ENCODE results near the gene R3HDM4. TPM values are rescaled to one million over a fixed set of nuclear protein-coding genes. Genes with fewer than 3 reads are reported as not detected.
A peak's percentile ranks its signal among the peaks of the same experiment; 100 is the strongest.
"Not testable (repeated sequence)": the region's sequence is repeated elsewhere in the genome, so short reads cannot be mapped to it uniquely, and the experiment has no call there.

R3HDM4 gene
- total and polyA plus RNA-seq, 2 donors: 16.0 to 62.3 TPM

DNA sequence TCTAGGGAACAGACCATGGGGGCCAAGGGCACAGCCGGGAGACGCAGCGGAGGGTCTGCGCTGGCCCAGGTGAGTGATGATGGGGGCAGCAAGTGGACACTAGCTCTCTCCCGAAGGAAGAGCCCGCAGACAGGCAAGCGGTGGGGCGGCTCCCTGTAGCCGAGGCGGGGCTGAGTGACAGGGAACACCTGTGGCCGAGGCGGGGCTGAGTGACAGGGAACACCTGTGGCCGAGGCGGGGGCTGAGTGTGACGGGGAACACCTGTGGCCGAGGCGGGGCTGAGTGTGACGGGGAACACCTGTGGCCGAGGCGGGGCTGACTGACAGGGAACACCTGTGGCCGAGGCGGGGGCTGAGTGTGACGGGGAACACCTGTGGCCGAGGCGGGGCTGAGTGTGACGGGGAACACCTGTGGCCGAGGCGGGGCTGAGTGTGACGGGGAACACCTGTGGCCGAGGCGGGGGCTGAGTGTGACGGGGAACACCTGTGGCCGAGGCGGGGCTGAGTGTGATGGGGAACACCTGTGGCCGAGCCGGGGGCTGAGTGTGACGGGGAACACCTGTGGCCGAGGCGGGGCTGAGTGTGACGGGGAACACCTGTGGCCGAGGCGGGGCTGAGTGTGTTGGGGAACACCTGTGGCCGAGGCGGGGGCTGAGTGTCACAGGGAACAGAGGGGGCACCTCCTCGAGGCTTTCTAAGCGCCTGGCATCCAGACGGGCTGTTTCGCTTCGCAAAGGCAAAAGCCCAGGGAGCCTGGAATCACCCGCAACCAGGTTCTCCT lies 21.4 kb downstream of the R3HDM4 start:
- not testable (repeated sequence) for DNase-seq (ENCODE audit: extremely low spot score); H3K27ac ChIP-seq (ENCODE audit: low read depth)

DNA sequence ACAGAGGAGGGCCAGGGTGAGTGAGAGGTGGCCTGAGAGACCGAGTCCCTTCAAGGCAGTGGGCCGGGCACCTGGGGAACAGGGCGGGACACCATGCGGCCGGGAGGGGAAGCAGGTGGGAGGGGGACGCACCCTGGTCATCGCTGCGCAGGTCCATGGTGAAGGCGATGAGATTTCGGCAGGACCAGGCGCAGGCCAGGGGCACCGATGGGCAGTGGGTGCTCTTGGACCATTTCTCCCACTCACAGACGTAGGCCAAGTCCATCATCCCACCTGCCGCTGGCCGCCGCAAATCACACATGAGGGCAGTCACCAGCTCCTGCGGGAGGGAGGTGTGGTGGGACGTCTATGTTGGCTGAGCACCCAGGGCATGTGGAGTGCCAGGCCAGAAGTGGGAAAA lies 22.2 kb downstream of the R3HDM4 start:
- no peaks in the 10 kb centered on the region for H3K4me1 ChIP-seq (ENCODE audit: insufficient read depth)
- H3K36me3 ChIP-seq (ENCODE audit: insufficient read depth): peaks cover 2% of the 10 kb centered on the region
- no peak overlapping the region for H3K4me3 ChIP-seq (ENCODE audit: low read depth, low read length)
- no peak overlapping the region for H3K27ac ChIP-seq (ENCODE audit: low read depth)
- DNase-seq (ENCODE audit: extremely low spot score): no peak
- 91% methylated on average over 18 of the region's 18 CpGs for WGBS

More for the DNA sequence above, 21.4 kb downstream of the R3HDM4 start:
- not testable (repeated sequence) for H3K36me3 ChIP-seq (ENCODE audit: insufficient read depth); H3K4me1 ChIP-seq (ENCODE audit: insufficient read depth)
- 49% methylated on average over 47 of the region's 50 CpGs for WGBS
- H3K4me3 ChIP-seq (ENCODE audit: low read depth, low read length): peak overlapping the region; percentile 91

DNA sequence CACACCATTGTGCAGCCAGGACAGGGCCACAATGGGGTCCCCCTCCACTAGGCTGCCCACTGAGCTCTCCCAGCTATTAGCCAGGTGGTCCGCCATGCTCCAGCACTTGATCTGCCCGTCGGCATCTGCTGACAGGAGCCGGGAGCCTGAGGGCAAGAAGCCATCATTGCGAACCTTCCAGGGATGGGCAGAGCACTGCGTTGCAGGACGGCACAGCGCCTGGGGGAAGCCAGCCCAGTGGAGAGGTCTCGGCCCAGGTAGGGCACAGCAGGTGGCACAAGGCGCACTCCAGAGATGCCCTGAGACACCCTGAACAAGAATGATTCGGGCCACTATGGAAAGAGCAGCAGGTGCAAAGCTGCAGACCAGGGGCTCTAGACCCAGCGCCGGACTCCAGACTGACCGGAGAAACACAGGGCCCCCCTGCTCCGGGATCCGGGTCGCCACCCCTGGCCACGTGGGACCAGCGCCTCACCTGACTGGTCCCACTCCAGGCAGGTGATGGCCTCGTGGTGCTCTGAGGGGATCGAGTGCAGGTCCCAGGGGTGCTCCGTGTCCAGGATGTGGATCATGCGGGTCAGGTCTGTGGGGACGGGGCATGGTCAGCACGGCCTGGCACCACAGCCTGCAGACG lies 23.2 kb downstream of the R3HDM4 start:
- H3K36me3 ChIP-seq (ENCODE audit: insufficient read depth): peaks cover 2% of the 10 kb centered on the region
- no peak overlapping the region for H3K4me3 ChIP-seq (ENCODE audit: low read depth, low read length)
- no peaks in the 10 kb centered on the region for H3K4me1 ChIP-seq (ENCODE audit: insufficient read depth)
- 92% methylated on average over 26 of the region's 26 CpGs for WGBS
- no peak overlapping the region for H3K27ac ChIP-seq (ENCODE audit: low read depth)
- DNase-seq (ENCODE audit: extremely low spot score): no peak

DNA sequence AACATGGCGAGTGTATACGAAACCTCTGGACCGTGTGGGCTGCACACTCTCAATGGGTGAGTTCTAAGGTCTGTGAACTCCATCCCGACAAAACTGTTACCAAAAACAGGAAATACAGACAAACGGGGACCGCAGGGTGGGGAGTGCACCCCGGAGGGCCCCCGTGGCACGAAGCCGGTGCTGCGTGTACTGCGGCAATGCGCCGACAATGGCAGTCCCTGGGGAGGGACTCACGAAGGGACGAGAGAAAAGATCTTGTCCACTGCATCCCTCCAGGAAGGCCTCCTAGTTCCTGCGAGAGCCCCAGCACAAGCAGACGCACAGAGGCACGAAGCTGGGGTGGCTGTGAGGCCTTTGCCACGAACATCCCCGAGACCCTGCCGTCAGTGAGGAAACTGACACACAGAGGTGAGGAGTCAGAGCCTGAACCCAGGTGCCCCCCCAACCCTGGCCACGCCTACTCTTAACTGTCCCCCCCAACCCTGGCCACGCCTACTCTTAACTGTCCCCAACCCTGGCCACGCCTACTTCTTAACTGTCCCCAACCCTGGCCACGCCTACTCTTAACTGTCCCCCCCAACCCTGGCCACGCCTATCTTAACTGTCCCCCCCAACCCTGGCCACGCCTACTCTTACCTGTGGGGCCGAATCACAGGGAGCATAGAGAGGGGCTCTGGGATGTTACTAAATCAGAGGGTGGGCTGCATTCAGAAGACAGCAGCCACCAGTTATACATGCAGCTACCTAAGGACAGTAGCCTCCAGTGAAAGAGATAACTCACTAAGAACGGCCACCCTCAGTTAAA lies 24.2 kb downstream of the R3HDM4 start:
- WGBS: 91% methylated on average over 30 of the region's 30 CpGs
- Histone ChIP-seq H3K4me1 (ENCODE audit: insufficient read depth) (no peaks in the 10 kb centered on the region), H3K4me3 (ENCODE audit: low read depth, low read length) (no peak overlapping the region), H3K27ac (ENCODE audit: low read depth) (no peak overlapping the region), H3K36me3 (ENCODE audit: insufficient read depth) (peaks cover 2% of the 10 kb centered on the region)
- DNase-seq (ENCODE audit: extremely low spot score): no peak

DNA sequence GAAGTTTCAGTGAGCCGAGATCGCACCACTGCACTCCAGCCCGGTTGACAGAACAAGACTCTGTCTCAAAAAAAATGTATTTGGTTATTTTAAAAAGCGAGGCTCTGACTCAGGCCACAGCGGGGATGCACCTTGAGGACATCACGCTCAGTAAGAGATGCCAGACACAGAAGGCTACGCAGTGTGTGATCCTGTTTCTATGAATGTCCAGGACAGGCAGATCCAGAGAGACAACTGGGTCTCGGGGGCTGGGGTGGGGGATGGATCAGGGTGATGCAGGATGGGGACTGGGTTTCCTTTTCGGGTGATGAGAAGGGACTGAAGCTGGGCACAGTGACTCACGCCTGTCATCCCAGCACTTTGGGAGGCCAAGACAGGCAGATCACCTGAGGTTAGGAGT lies 25.4 kb downstream of the R3HDM4 start:
- Histone ChIP-seq H3K4me3 (ENCODE audit: low read depth, low read length) (no peak overlapping the region), H3K27ac (ENCODE audit: low read depth) (no peak overlapping the region), H3K4me1 (ENCODE audit: insufficient read depth) (no peaks in the 10 kb centered on the region), H3K36me3 (ENCODE audit: insufficient read depth) (peaks cover 2% of the 10 kb centered on the region)
- WGBS: 96% methylated on average over 10 of the region's 10 CpGs
- no peak for DNase-seq (ENCODE audit: extremely low spot score)

DNA sequence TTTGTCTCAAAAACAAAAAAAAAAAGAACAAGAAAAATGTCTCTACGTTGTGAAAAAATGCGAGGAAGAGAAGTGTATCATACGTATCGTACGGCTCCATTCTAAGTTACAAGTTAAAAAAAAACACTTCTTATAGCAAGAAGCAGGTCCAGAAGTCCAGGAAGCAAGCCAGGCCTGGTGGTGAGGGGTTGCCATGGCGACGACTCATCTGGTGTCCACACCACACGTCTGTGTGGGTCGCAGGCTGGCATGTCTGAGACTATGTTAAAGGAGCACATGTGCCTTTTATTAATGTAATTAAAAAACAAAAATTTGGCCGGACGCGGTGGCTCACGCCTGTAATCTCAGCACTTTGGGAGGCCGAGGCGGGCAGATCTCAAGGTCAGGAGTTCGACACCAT lies 25.9 kb downstream of the R3HDM4 start:
- no peak for DNase-seq (ENCODE audit: extremely low spot score)
- Histone ChIP-seq H3K27ac (ENCODE audit: low read depth) (no peak overlapping the region), H3K4me3 (ENCODE audit: low read depth, low read length) (no peak overlapping the region), H3K4me1 (ENCODE audit: insufficient read depth) (no peaks in the 10 kb centered on the region), H3K36me3 (ENCODE audit: insufficient read depth) (peaks cover 2% of the 10 kb centered on the region)
- 76% methylated on average over 16 of the region's 16 CpGs for WGBS

DNA sequence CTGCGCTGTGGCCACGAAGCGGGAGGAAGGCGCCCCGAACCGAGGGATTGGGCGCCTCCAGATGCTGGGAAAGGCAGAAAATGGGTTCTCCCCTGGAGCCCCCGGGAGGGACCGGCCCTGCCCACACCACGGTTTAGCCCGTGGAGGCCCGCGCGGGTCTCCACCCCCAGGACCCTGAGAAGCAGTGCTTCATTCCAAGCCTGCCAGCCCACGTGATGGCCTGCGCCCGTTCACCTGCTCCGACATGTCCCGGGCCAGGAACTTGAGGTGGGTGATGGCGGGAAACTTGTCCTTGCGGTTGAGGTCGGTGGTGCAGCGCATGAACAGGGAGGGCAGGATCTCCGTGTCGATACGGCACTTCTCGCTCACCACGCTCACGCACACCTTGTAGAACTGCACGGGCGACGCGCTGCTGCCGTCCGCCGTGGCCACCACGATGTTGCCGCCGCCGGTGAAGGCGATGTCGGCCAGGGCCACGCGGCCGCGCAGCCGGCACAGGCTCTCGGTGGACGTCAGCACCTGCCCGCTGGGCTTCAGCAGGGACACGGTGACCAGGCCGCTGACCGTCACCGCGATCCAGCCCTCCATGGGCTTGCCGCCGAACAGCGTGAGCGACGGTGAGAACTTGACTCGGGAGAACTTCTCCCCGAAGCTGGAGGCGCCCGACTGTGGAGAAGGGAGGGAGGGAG lies 27.3 kb downstream of the R3HDM4 start:
- H3K27ac ChIP-seq (ENCODE audit: low read depth): no peak overlapping the region
- H3K36me3 ChIP-seq (ENCODE audit: insufficient read depth): peaks cover 4% of the 10 kb centered on the region
- H3K4me1 ChIP-seq (ENCODE audit: insufficient read depth): no peaks in the 10 kb centered on the region
- no peak overlapping the region for H3K4me3 ChIP-seq (ENCODE audit: low read depth, low read length)
- DNase-seq (ENCODE audit: extremely low spot score): no peak
- WGBS: 96% methylated on average over 64 of the region's 64 CpGs

DNA sequence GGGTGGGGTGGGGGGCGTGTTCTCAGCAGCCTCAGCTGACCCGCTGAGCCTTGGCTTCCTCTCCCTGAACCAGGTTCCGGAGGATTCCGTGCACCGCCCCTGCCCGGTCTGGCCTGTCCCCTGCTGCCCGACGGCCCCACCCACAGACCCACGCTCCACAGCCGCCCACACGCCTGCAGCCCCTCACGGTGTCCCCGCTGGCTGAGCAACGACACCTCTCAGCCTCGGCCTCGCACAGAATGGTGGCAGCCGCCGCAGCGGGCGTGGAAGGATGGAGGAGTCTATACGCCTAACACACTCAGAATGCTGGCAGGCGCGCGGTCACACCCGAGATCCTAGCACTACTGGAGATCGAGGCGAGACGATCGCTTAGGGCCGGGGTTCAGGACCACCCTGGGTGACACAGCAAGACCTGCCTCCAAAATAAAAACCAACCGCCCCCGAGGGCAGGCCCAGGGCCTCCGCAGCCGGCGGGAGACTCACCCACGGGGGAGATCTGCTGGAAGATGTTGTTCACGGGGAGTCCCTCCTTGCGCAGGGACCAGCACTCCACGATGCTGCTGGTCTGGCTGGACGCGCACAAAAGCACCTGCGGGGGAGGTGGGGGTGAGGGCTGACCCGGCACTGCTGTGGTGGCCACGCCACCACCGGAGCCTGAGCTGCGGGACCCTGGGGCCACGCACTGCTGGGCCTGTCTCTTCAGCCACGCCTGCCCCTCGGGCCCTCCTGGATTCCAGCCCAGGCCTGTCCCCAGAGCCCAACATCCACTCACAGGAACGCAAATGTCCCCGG lies 28.4 kb downstream of the R3HDM4 start:
- Histone ChIP-seq H3K4me1 (ENCODE audit: insufficient read depth) (no peaks in the 10 kb centered on the region), H3K27ac (ENCODE audit: low read depth) (no peak overlapping the region), H3K4me3 (ENCODE audit: low read depth, low read length) (no peak overlapping the region), H3K36me3 (ENCODE audit: insufficient read depth) (peaks cover 4% of the 10 kb centered on the region)
- 93% methylated on average over 51 of the region's 51 CpGs for WGBS
- no peak for DNase-seq (ENCODE audit: extremely low spot score)

DNA sequence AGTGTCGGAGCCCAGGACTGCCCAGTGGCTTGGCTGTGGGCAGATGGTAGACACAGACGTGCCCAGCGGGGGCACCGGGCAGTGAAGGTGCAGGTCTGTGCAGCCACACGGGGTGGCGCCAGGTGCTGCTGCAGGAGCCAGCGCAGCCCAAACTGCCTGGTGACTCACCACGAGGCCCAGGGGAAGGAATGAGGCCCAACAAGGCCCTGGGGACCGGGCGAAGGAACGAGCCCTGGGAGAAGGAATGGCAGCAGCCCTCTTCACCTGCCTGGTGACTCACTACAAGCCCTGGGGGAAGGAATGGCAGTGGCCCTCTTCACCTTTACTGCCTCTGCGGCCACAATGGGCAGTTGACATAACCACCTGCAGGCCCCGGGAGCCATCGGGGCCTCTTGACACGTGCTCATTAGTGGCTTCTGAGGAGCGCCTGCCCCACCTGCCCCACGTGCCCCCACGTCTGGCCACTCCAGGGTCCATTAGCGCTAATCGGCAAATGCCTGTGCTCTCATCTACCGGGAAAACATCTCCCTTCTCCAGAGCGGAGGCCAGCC lies 29.3 kb downstream of the R3HDM4 start:
- Histone ChIP-seq H3K27ac (ENCODE audit: low read depth) (no peak overlapping the region), H3K4me3 (ENCODE audit: low read depth, low read length) (no peak overlapping the region), H3K4me1 (ENCODE audit: insufficient read depth) (no peaks in the 10 kb centered on the region), H3K36me3 (ENCODE audit: insufficient read depth) (peaks cover 4% of the 10 kb centered on the region)
- 89% methylated on average over 22 of the region's 22 CpGs for WGBS
- no peak for DNase-seq (ENCODE audit: extremely low spot score)

DNA sequence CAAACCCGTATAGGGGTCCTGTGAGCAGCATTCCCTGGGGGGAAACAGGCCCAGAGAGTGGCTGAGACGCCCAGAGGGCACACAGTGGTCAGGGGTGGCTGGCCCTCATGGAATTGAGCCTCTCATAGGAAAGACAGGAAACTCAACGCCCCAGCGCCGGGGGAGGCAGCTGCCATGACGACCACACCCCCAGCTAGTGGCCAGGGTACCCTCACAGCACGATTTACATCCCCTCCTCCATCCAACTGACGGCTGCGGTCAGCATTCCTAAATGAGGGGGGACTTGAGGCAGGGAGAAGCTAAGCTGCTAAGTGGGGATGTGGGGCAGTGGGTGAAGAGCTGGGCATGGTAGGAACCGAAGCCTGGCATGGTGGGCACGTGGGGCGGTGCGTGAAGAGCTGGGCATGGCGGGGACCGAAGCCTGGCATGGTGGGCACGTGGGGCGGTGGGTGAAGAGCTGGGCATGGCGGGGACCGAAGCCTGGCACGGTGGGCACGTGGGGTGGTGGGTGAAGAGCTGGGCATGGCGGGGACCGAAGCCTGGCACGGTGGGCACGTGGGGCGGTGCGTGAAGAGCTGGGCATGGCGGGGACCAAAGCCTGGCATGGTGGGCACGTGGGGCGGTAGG lies 30.0 kb downstream of the R3HDM4 start:
- Histone ChIP-seq H3K36me3 (ENCODE audit: insufficient read depth) (peaks cover 4% of the 10 kb centered on the region), H3K4me3 (ENCODE audit: low read depth, low read length) (no peak overlapping the region), H3K4me1 (ENCODE audit: insufficient read depth) (no peaks in the 10 kb centered on the region), H3K27ac (ENCODE audit: low read depth) (no peak overlapping the region)
- no peak for DNase-seq (ENCODE audit: extremely low spot score)
- WGBS: 97% methylated on average over 30 of the region's 30 CpGs

DNA sequence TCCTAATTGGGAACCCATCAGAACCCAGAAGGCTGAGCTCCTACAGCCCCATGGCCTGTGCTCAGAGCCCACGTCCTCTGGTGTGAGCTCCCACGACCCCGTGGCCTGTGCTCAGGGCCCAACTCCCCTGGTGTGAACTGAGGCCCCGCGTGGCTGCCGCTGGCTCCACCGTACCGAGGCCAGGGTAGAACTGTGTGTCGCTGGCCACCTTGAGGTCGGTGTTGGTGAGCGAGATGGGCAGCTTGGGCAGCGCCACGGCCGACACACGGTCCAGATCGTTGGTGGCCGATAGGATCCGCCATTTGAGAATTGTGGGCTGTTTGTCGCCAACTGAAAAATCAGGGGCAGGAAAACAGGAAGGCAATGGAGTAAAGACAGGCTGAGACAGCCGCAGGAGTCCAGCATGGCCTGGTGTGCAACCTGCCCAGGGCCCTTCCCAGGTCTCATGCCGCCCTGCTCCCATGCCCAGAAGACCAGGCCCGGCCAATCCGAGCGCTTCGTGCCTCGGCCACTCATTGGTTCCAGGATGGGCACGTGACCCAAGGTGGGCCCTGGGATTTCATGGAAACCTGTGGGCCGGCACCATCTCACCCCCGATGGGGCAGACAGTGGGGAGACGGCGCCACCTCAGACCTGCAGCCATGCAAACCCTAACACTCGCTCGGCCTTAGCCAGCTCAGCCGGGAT lies 31.5 kb downstream of the R3HDM4 start:
- WGBS: 96% methylated on average over 34 of the region's 34 CpGs
- Histone ChIP-seq H3K4me1 (ENCODE audit: insufficient read depth) (no peaks in the 10 kb centered on the region), H3K36me3 (ENCODE audit: insufficient read depth) (peaks cover 4% of the 10 kb centered on the region), H3K4me3 (ENCODE audit: low read depth, low read length) (no peak overlapping the region), H3K27ac (ENCODE audit: low read depth) (no peak overlapping the region)
- no peak for DNase-seq (ENCODE audit: extremely low spot score)

All from urinary bladder (tissue), 4 donors.